ENCODE measurements around the gene PTOV1. TPM values are rescaled to one million over a fixed set of nuclear protein-coding genes. Genes with fewer than 3 reads are reported as not detected.
A peak's percentile ranks its signal among the peaks of the same experiment; 100 is the strongest.

PTOV1 gene
- total RNA-seq, 4 donors from 2014 or later = 52.9 to 89.1 (median 60.0) TPM

- Histone ChIP-seq H3K9me3 (no peaks in the 10 kb centered on the region), H3K36me3 (peaks cover 0 to 90% of the 10 kb centered on the region in 2 donors), H3K27ac (peak overlapping the region in 1 of 4 donors; percentile 80), H3K27me3 (no peaks in the 10 kb centered on the region), H3K4me1 (peaks cover 0 to 35% (median 15%) of the 10 kb centered on the region in 3 donors), H3K4me3 (no peak overlapping the region)
- WGBS, 2 donors (ENCODE audit: low coverage in 1 of 2) = 88% methylated on average over 1 of the region's 6 CpGs; no CpG with 5 or more reads in 1 of the 2 donors
- TF ChIP-seq POLR2AphosphoS5 (IDR thresholded peaks at IDR 0.05) (no peak), EP300 (IDR thresholded peaks at IDR 0.05) (no peak), CTCF (IDR thresholded peaks at IDR 0.05) (no peak), POLR2A (IDR thresholded peaks at IDR 0.05) (no peak)
- no peak for ATAC-seq
Observed at GRCh38 chr19:49803529-49803856, 47.5 kb upstream of the PTOV1 start.

GRCh38 chr19:49805822-49806619, 44.9 kb upstream of the PTOV1 start:
- H3K27ac ChIP-seq = no peak overlapping the region
- peaks cover 0 to 64% of the 10 kb centered on the region in 2 donors for H3K36me3 ChIP-seq
- no peak for TF ChIP-seq POLR2AphosphoS5 (IDR thresholded peaks at IDR 0.05)
- no peak for TF ChIP-seq POLR2A (IDR thresholded peaks at IDR 0.05)
- TF ChIP-seq CTCF (IDR thresholded peaks at IDR 0.05) = no peak
- no peak for TF ChIP-seq EP300 (IDR thresholded peaks at IDR 0.05)
- no peaks in the 10 kb centered on the region for H3K27me3 ChIP-seq
- peaks cover 0 to 49% (median 22%) of the 10 kb centered on the region in 3 donors for H3K4me1 ChIP-seq
- no peak for ATAC-seq
- no peaks in the 10 kb centered on the region for H3K9me3 ChIP-seq
- H3K4me3 ChIP-seq = no peak overlapping the region
- WGBS, 2 donors (ENCODE audit: low coverage in 1 of 2) = 82 to 85% methylated on average over 5 to 12 of the region's 20 CpGs

- 68 to 90% methylated on average over 2 to 4 of the region's 8 CpGs for WGBS, 2 donors (ENCODE audit: low coverage in 1 of 2)
- H3K27ac ChIP-seq = no peak overlapping the region
- TF ChIP-seq CTCF (IDR thresholded peaks at IDR 0.05) (no peak), POLR2AphosphoS5 (IDR thresholded peaks at IDR 0.05) (no peak), EP300 (IDR thresholded peaks at IDR 0.05) (no peak), POLR2A (IDR thresholded peaks at IDR 0.05) (no peak)
- peaks cover 0 to 59% of the 10 kb centered on the region in 2 donors for H3K36me3 ChIP-seq
- no peaks in the 10 kb centered on the region for H3K9me3 ChIP-seq
- H3K27me3 ChIP-seq = no peaks in the 10 kb centered on the region
- H3K4me3 ChIP-seq = no peak overlapping the region
- no peak for ATAC-seq
- peaks cover 0 to 46% (median 22%) of the 10 kb centered on the region in 3 donors for H3K4me1 ChIP-seq
Observed at GRCh38 chr19:49806620-49806959, 44.4 kb upstream of the PTOV1 start.

- Histone ChIP-seq H3K36me3 (peaks cover 0 to 55% of the 10 kb centered on the region in 2 donors), H3K4me1 (peaks cover 0 to 46% (median 16%) of the 10 kb centered on the region in 3 donors), H3K27ac (peak overlapping the region in 2 of 4 donors; percentile 14 to 87), H3K4me3 (no peak overlapping the region), H3K9me3 (no peaks in the 10 kb centered on the region), H3K27me3 (no peaks in the 10 kb centered on the region)
- WGBS, 2 donors (ENCODE audit: low coverage in 1 of 2) = 81 to 92% methylated on average over 4 to 7 of the region's 18 CpGs
- TF ChIP-seq EP300 (IDR thresholded peaks at IDR 0.05) (no peak), POLR2AphosphoS5 (IDR thresholded peaks at IDR 0.05) (no peak), CTCF (IDR thresholded peaks at IDR 0.05) (no peak), POLR2A (IDR thresholded peaks at IDR 0.05) (no peak)
- ATAC-seq = no peak
Observed at GRCh38 chr19:49807058-49807903, 43.7 kb upstream of the PTOV1 start.

Measured in gastroesophageal sphincter (tissue), 4 donors.